Endodermal cell (in vitro differentiated cells): ENCODE results near the gene NUB1. TPM values are rescaled to one million over a fixed set of nuclear protein-coding genes. Genes with fewer than 3 reads are reported as not detected.

ENCODE experiments used
- DNase-seq: peaks from one replicate; pipeline ENCODE4 v3.0.0-alpha.2; 2017
- H3K27ac ChIP-seq: 2 replicates; pipeline ENCODE4 v1.5.1; 2013; ENCODE audit warnings: mild to moderate bottlenecking, low read depth, low read length, moderate library complexity
- H3K27me3 ChIP-seq: 2 replicates; pipeline ENCODE4 v1.6.1; 2013; ENCODE audit warnings: mild to moderate bottlenecking, low read length, moderate library complexity; ENCODE audit not compliant: insufficient read depth, control insufficient read depth, poor library complexity, severe bottlenecking
- H3K36me3 ChIP-seq: 2 replicates; pipeline ENCODE4 v1.7.0; 2013; ENCODE audit warnings: mild to moderate bottlenecking, low read length, moderate library complexity; ENCODE audit not compliant: control insufficient read depth, insufficient read depth
- H3K4me1 ChIP-seq: one replicate; pipeline ENCODE4 v1.7.0; 2013; ENCODE audit warnings: low read length; ENCODE audit not compliant: control insufficient read depth, insufficient read depth
- H3K4me3 ChIP-seq: 2 replicates; pipeline ENCODE4 v1.5.1; 2013; ENCODE audit warnings: mild to moderate bottlenecking, low read length, moderate library complexity
- H3K9ac ChIP-seq: 2 replicates; pipeline ENCODE4 v1.6.1; 2013; ENCODE audit warnings: mild to moderate bottlenecking, low read length, moderate library complexity; ENCODE audit not compliant: poor library complexity, severe bottlenecking; ENCODE audit errors: extremely low read depth
- H3K9me3 ChIP-seq: 2 replicates; pipeline ENCODE4 v1.6.1; 2013; ENCODE audit warnings: mild to moderate bottlenecking, low read length, moderate library complexity; ENCODE audit not compliant: control insufficient read depth
- H3K27ac Mint-ChIP-seq: 2 replicates; pipeline ENCODE4 v1.8.0; 2020; ENCODE audit warnings: mixed read lengths
- H3K27me3 Mint-ChIP-seq: 2 replicates; pipeline ENCODE4 v1.8.0; 2021; ENCODE audit warnings: mild to moderate bottlenecking, mixed read lengths; ENCODE audit not compliant: insufficient read depth
- H3K36me3 Mint-ChIP-seq: 2 replicates; pipeline ENCODE4 v1.8.0; 2020; ENCODE audit warnings: low read depth, mixed read lengths
- H3K4me1 Mint-ChIP-seq: 2 replicates; pipeline ENCODE4 v1.8.0; 2020; ENCODE audit warnings: mixed read lengths
- H3K4me3 Mint-ChIP-seq: 2 replicates; pipeline ENCODE4 v1.8.0; 2020; ENCODE audit warnings: mild to moderate bottlenecking, moderate library complexity, mixed read lengths
- H3K9me3 Mint-ChIP-seq: 2 replicates; pipeline ENCODE4 v1.8.0; 2020; ENCODE audit warnings: mild to moderate bottlenecking, mixed read lengths
- WGBS, 2 experiments: methylation state at CpG; one replicate each; pipeline versions ENCODE4 v1.1.5 to v1.1.7; 2013; ENCODE audit warnings: missing lambda C conversion rate in 2 of 2, mixed read lengths in 1 of 2; ENCODE audit not compliant: insufficient coverage in 1 of 2, insufficient read length in 1 of 2; 5-methylcytosine and 5-hydroxymethylcytosine counted together
- total RNA-seq, 2 donors: library from RNA; stranded (reverse); fragmentation: NEBNext Ultra II Directional in 1 of 2; extraction: Animal tissue kit (Norgen Biotek cat#: 25700) in 1 of 2; gene quantifications; 2 replicates in 1 of 2; 3 replicates in 1 of 2; pipeline ENCODE4 v1.2.1, GENCODE V29; 2021
- TF ChIP-seq, protein P1 (sequence below): fragments of 200-600 bp; sonication (generic); conservative IDR thresholded peaks from 2 replicates; pipeline ENCODE4 v1.5.0; 2021; ENCODE audit warnings: antibody characterized with exemption, mild to moderate bottlenecking

Gene NUB1
- total RNA-seq, 2 donors from 2014 or later = 50.2 to 64.7 TPM

- no peak overlapping the region for H3K4me3 Mint-ChIP-seq
- H3K27me3 ChIP-seq = no peaks in the 10 kb centered on the region
- no peak overlapping the region for H3K27ac Mint-ChIP-seq
- no peaks in the 10 kb centered on the region for H3K4me1 ChIP-seq
- TF ChIP-seq, protein P1, sequence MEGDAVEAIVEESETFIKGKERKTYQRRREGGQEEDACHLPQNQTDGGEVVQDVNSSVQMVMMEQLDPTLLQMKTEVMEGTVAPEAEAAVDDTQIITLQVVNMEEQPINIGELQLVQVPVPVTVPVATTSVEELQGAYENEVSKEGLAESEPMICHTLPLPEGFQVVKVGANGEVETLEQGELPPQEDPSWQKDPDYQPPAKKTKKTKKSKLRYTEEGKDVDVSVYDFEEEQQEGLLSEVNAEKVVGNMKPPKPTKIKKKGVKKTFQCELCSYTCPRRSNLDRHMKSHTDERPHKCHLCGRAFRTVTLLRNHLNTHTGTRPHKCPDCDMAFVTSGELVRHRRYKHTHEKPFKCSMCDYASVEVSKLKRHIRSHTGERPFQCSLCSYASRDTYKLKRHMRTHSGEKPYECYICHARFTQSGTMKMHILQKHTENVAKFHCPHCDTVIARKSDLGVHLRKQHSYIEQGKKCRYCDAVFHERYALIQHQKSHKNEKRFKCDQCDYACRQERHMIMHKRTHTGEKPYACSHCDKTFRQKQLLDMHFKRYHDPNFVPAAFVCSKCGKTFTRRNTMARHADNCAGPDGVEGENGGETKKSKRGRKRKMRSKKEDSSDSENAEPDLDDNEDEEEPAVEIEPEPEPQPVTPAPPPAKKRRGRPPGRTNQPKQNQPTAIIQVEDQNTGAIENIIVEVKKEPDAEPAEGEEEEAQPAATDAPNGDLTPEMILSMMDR = no peak
- H3K4me1 Mint-ChIP-seq = no peaks in the 10 kb centered on the region
- no peaks in the 10 kb centered on the region for H3K9me3 ChIP-seq
- H3K4me3 ChIP-seq = no peak overlapping the region
- no peak overlapping the region for H3K9ac ChIP-seq
- no peak for DNase-seq
- no peak overlapping the region for H3K27ac ChIP-seq
- H3K36me3 ChIP-seq = peaks cover 43% of the 10 kb centered on the region
- no peaks in the 10 kb centered on the region for H3K27me3 Mint-ChIP-seq
- peaks cover 2% of the 10 kb centered on the region for H3K9me3 Mint-ChIP-seq
- WGBS, 2 experiments = 92% methylated on average over 20 to 35 of the region's 35 CpGs
- H3K36me3 Mint-ChIP-seq = peaks cover 49% of the 10 kb centered on the region
These were observed 52.7 kb downstream of the NUB1 start for GRCh38 chr7:151394076-151395035.

- Histone ChIP-seq H3K4me1 (no peaks in the 10 kb centered on the region), H3K4me3 (no peak overlapping the region), H3K9ac (no peak overlapping the region), H3K27ac (no peak overlapping the region), H3K36me3 (peaks cover 42% of the 10 kb centered on the region), H3K27me3 (no peaks in the 10 kb centered on the region), H3K9me3 (no peaks in the 10 kb centered on the region)
- DNase-seq = no peak
- H3K27ac Mint-ChIP-seq = no peak overlapping the region
- TF ChIP-seq, protein P1 = no peak
- no peaks in the 10 kb centered on the region for H3K4me1 Mint-ChIP-seq
- H3K27me3 Mint-ChIP-seq = no peaks in the 10 kb centered on the region
- H3K9me3 Mint-ChIP-seq = peaks cover 2% of the 10 kb centered on the region
- peaks cover 48% of the 10 kb centered on the region for H3K36me3 Mint-ChIP-seq
- whole genome bisulfite sequencing, 2 experiments = 90 to 93% methylated on average over 9 to 13 of the region's 13 CpGs
- no peak overlapping the region for H3K4me3 Mint-ChIP-seq
These were observed 53.4 kb downstream of the NUB1 start for GRCh38 chr7:151395036-151395367.

DNA sequence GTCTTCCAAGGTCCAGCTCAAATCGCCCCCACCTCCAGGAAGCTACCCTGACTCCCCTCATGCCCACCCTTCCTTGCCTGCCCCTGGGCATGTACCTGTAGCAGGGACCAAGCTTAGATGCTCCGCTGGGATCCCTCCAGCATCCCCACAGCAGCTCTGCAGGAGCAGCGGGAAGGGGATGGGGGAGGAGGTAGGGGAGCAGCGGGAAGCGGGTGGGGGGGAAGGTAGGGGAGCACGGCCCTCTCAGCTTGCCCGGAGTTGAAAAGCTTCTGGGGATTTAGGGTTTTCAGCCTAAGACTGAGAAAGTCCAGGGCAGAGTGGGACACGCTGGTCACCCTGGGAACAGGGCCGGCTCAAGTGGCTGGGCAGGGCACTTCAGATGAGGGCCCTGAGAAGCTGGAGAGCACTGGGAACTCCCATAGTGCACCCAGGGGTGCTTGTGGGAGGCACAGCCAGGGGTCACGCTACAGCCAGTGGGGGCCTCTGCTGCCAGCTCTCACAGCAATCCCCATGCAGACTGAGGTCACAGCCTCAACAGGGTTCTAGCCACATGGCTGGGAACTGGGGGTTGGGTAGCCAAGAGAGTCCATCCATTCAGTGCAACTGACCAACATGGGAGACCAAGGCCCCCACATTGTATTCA lies 54.8 kb downstream of the NUB1 start:
- TF ChIP-seq, protein P1 = no peak
- no peaks in the 10 kb centered on the region for H3K4me1 ChIP-seq
- no peak overlapping the region for H3K4me3 ChIP-seq
- no peaks in the 10 kb centered on the region for H3K27me3 ChIP-seq
- no peak overlapping the region for H3K4me3 Mint-ChIP-seq
- no peak overlapping the region for H3K27ac ChIP-seq
- peaks cover 2% of the 10 kb centered on the region for H3K9me3 Mint-ChIP-seq
- H3K36me3 Mint-ChIP-seq = peaks cover 39% of the 10 kb centered on the region
- H3K9ac ChIP-seq = no peak overlapping the region
- no peak for DNase-seq
- no peak overlapping the region for H3K27ac Mint-ChIP-seq
- H3K27me3 Mint-ChIP-seq = no peaks in the 10 kb centered on the region
- 87 to 94% methylated on average over 3 to 10 of the region's 10 CpGs for WGBS, 2 experiments
- H3K9me3 ChIP-seq = no peaks in the 10 kb centered on the region
- H3K4me1 Mint-ChIP-seq = no peaks in the 10 kb centered on the region
- peaks cover 34% of the 10 kb centered on the region for H3K36me3 ChIP-seq
